HL-60/S4 (cell line): ENCODE measurements around the gene STK16.

Source experiments
- in situ Hi-C: fragments of 300-500 bp; cut with MboI; formaldehyde crosslinking; loops from 2 replicates; pipeline ENCODE4 v1.14.3; 2022; ENCODE audit warnings: low sequenced_read_pairs

STK16 gene

GRCh38 chr2:219266886-219267285, 21.6 kb downstream of the STK16 start:
- in situ Hi-C loops, result no loop called here

GRCh38 chr2:219268294-219268693, 23.0 kb downstream of the STK16 start:
- in situ Hi-C loops, result no loop called here

- in situ Hi-C loops, result loop anchor here (10.0 kb wide), 1 partner anchor 105 kb away; the partner anchor contains the start of gene NHEJ1
These were observed 24.2 kb downstream of the STK16 start for GRCh38 chr2:219269362-219270054.

- in situ Hi-C loops, result loop anchor here (10.0 kb wide), 1 partner anchor 105 kb away; the partner anchor contains the start of gene NHEJ1
These were observed 24.7 kb downstream of the STK16 start for GRCh38 chr2:219270055-219270372.

- in situ Hi-C loops, result loop anchor here (10.0 kb wide), 1 partner anchor 106 kb away; the partner anchor contains the start of gene NHEJ1
These were observed 25.7 kb downstream of the STK16 start for GRCh38 chr2:219271021-219271420.

GRCh38 chr2:219272356-219272755, 27.1 kb downstream of the STK16 start:
- in situ Hi-C loops, result loop anchor here (10.0 kb wide), 1 partner anchor 108 kb away; the partner anchor contains the start of gene NHEJ1

- in situ Hi-C loops, result loop anchor here (10.0 kb wide), 1 partner anchor 108 kb away; the partner anchor contains the start of gene NHEJ1
These were observed 27.7 kb downstream of the STK16 start for GRCh38 chr2:219272995-219273394.

GRCh38 chr2:219273937-219274336, 28.7 kb downstream of the STK16 start:
- in situ Hi-C loops, result loop anchor here (10.0 kb wide), 1 partner anchor 109 kb away; the partner anchor contains the start of gene NHEJ1

GRCh38 chr2:219274361-219274921, 29.2 kb downstream of the STK16 start:
- in situ Hi-C loops, result loop anchor here (10.0 kb wide), 1 partner anchor 110 kb away; the partner anchor contains the start of gene NHEJ1

- in situ Hi-C loops, result loop anchor here (10.0 kb wide), 1 partner anchor 113 kb away; the partner anchor contains the start of gene NHEJ1
These were observed 32.7 kb downstream of the STK16 start for GRCh38 chr2:219277703-219278654.

- in situ Hi-C loops, result loop anchor here (10.0 kb wide), 1 partner anchor 114 kb away; the partner anchor contains the start of gene NHEJ1
These were observed 33.4 kb downstream of the STK16 start for GRCh38 chr2:219278655-219279150.

GRCh38 chr2:219279151-219279915, 34.1 kb downstream of the STK16 start, which contains the start of gene DNAJB2:
DNAJB2 (plus strand) TSS chr2:219279366; CDS start chr2:219279834, 468 bp downstream.
- in situ Hi-C loops, result loop anchor here (10.0 kb wide), 1 partner anchor 115 kb away; the partner anchor contains the start of gene NHEJ1

- in situ Hi-C loops, result loop anchor here (10.0 kb wide), 1 partner anchor 115 kb away; the partner anchor contains the start of gene NHEJ1
These were observed 34.7 kb downstream of the STK16 start for GRCh38 chr2:219279916-219280516.

- in situ Hi-C loops, result no loop called here
These were observed 35.4 kb downstream of the STK16 start for GRCh38 chr2:219280651-219281050.

- in situ Hi-C loops, result no loop called here
These were observed 36.3 kb downstream of the STK16 start for GRCh38 chr2:219281588-219281987.

- in situ Hi-C loops, result no loop called here
These were observed 37.1 kb downstream of the STK16 start for GRCh38 chr2:219282375-219282774.

- in situ Hi-C loops, result no loop called here
These were observed 37.8 kb downstream of the STK16 start for GRCh38 chr2:219282943-219283581.

GRCh38 chr2:219284501-219285372, 39.5 kb downstream of the STK16 start:
- in situ Hi-C loops, result no loop called here
